ENCODE measurements around the gene MRC2. TPM values are rescaled to one million over a fixed set of nuclear protein-coding genes. Genes with fewer than 3 reads are reported as not detected.

Gene MRC2
- polyA plus RNA-seq, 3 donors: 0.04 TPM; not detected in 2

GRCh38 chr17:62717589-62717855, 90.1 kb downstream of the MRC2 start:
- Histone ChIP-seq H3K27me3 (ENCODE audit: control insufficient read depth in 2 of 2, insufficient read depth in 2 of 2, low read length in 2 of 2) (no peaks in the 10 kb centered on the region), H3K4me3 (replicated peaks in 1 of 3; ENCODE audit: low read depth in 2 of 3, low read length in 3 of 3) (no peak overlapping the region), H3K27ac (ENCODE audit: low read depth in 1 of 2, low read length in 2 of 2) (no peak overlapping the region), H3K4me1 (ENCODE audit: control insufficient read depth in 1 of 2, insufficient read depth in 2 of 2, low read length in 2 of 2) (no peaks in the 10 kb centered on the region), H3K4me2 (replicated peaks; ENCODE audit: extremely low read depth, low read length, poor library complexity, severe bottlenecking) (no peak overlapping the region), H3K9me3 (replicated peaks in 1 of 2; ENCODE audit: control insufficient read depth in 1 of 2, insufficient read depth in 1 of 2, low read length in 2 of 2) (no peaks in the 10 kb centered on the region), H3K36me3 (replicated peaks in 1 of 2; ENCODE audit: control insufficient read depth in 1 of 2, insufficient read depth in 2 of 2, low read length in 2 of 2) (no peaks in the 10 kb centered on the region), H4K20me1 (ENCODE audit: insufficient read depth, low read length) (no peaks in the 10 kb centered on the region), H2AFZ (ENCODE audit: insufficient read depth, low read depth, low read length, poor library complexity, severe bottlenecking) (no peak overlapping the region), H3K9ac (ENCODE audit: insufficient read depth, low read length, poor library complexity, severe bottlenecking) (no peak overlapping the region), H3K79me2 (ENCODE audit: insufficient read depth, low read length) (no peaks in the 10 kb centered on the region)
- H3K27ac Mint-ChIP-seq: no peak overlapping the region
- no peaks in the 10 kb centered on the region for H3K4me1 Mint-ChIP-seq
- no peak overlapping the region for H3K4me3 Mint-ChIP-seq
- no peaks in the 10 kb centered on the region for H3K9me3 Mint-ChIP-seq
- DNase-seq: no peak
- peaks cover 2 to 7% (median 5%) of the 10 kb centered on the region in 3 donors for H3K27me3 Mint-ChIP-seq (ENCODE audit: low read depth in 3 of 3)
- 100% methylated on average over 3 of the region's 6 CpGs for WGBS (ENCODE audit: insufficient coverage)
- intact Hi-C loops (cut with micrococcal nuclease): no loop called here
- H3K36me3 Mint-ChIP-seq: no peaks in the 10 kb centered on the region
- TF ChIP-seq, protein P1, sequence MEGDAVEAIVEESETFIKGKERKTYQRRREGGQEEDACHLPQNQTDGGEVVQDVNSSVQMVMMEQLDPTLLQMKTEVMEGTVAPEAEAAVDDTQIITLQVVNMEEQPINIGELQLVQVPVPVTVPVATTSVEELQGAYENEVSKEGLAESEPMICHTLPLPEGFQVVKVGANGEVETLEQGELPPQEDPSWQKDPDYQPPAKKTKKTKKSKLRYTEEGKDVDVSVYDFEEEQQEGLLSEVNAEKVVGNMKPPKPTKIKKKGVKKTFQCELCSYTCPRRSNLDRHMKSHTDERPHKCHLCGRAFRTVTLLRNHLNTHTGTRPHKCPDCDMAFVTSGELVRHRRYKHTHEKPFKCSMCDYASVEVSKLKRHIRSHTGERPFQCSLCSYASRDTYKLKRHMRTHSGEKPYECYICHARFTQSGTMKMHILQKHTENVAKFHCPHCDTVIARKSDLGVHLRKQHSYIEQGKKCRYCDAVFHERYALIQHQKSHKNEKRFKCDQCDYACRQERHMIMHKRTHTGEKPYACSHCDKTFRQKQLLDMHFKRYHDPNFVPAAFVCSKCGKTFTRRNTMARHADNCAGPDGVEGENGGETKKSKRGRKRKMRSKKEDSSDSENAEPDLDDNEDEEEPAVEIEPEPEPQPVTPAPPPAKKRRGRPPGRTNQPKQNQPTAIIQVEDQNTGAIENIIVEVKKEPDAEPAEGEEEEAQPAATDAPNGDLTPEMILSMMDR (IDR thresholded peaks at IDR 0.05): no peak

DNA sequence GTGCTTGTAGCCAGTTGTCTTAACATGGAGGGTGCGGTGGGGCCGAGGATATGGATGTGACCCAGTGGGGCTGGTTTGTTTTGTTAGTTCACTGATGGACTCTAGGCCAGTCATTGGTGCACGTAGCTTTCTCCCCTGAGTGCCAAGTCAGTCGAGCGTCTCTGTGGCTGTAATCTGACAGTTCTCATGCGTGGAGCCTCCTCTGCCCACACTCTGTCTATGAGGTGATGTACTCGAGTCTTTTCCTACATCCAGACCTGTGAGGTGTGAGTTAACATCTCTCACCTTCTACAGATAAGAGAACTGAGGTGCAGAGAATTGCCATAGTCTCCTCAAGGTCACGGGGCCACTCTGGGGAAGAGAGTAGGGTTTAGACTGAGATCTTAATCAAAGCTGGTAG, 90.4 kb downstream of the MRC2 start:
- no peaks in the 10 kb centered on the region for H3K4me1 Mint-ChIP-seq
- TF ChIP-seq, protein P1 (IDR thresholded peaks at IDR 0.05): no peak
- H3K4me3 ChIP-seq (replicated peaks in 1 of 3; ENCODE audit: low read depth in 2 of 3, low read length in 3 of 3): no peak overlapping the region
- no peak for DNase-seq
- no peaks in the 10 kb centered on the region for H4K20me1 ChIP-seq (ENCODE audit: insufficient read depth, low read length)
- H3K79me2 ChIP-seq (ENCODE audit: insufficient read depth, low read length): no peaks in the 10 kb centered on the region
- no peak overlapping the region for H3K4me2 ChIP-seq (replicated peaks; ENCODE audit: extremely low read depth, low read length, poor library complexity, severe bottlenecking)
- no peak overlapping the region for H3K4me3 Mint-ChIP-seq
- no peak overlapping the region for H2AFZ ChIP-seq (ENCODE audit: insufficient read depth, low read depth, low read length, poor library complexity, severe bottlenecking)
- H3K36me3 Mint-ChIP-seq: no peaks in the 10 kb centered on the region
- 100% methylated on average over 2 of the region's 8 CpGs for WGBS (ENCODE audit: insufficient coverage)
- H3K27me3 ChIP-seq (ENCODE audit: control insufficient read depth in 2 of 2, insufficient read depth in 2 of 2, low read length in 2 of 2): no peaks in the 10 kb centered on the region
- H3K36me3 ChIP-seq (replicated peaks in 1 of 2; ENCODE audit: control insufficient read depth in 1 of 2, insufficient read depth in 2 of 2, low read length in 2 of 2): no peaks in the 10 kb centered on the region
- H3K9me3 Mint-ChIP-seq: no peaks in the 10 kb centered on the region
- no peak overlapping the region for H3K27ac ChIP-seq (ENCODE audit: low read depth in 1 of 2, low read length in 2 of 2)
- H3K9ac ChIP-seq (ENCODE audit: insufficient read depth, low read length, poor library complexity, severe bottlenecking): no peak overlapping the region
- intact Hi-C loops (cut with micrococcal nuclease): no loop called here
- no peak overlapping the region for H3K27ac Mint-ChIP-seq
- H3K9me3 ChIP-seq (replicated peaks in 1 of 2; ENCODE audit: control insufficient read depth in 1 of 2, insufficient read depth in 1 of 2, low read length in 2 of 2): no peaks in the 10 kb centered on the region
- H3K27me3 Mint-ChIP-seq (ENCODE audit: low read depth in 3 of 3): peaks cover 2 to 9% (median 4%) of the 10 kb centered on the region in 3 donors
- H3K4me1 ChIP-seq (ENCODE audit: control insufficient read depth in 1 of 2, insufficient read depth in 2 of 2, low read length in 2 of 2): no peaks in the 10 kb centered on the region
